Stimulated activated naive CD4-positive, alpha-beta T cell (primary cell): ENCODE data around the gene EPC1.

Experiments
- DNase-seq, 6 experiments: peaks; one replicate each; lab custom pipeline; 2025; lab: John Stamatoyannopoulos, UW

The EPC1 gene

GRCh38 chr10:32337350-32337749 lies 9.6 kb downstream of the EPC1 start:
- DNase-seq, result no peak

GRCh38 chr10:32333849-32334248 lies 13.1 kb downstream of the EPC1 start:
- no peak for DNase-seq

GRCh38 chr10:32332299-32332750 lies 14.6 kb downstream of the EPC1 start:
- DNase-seq, result peak; percentile 48 to 68 (median 55)

GRCh38 chr10:32331606-32332005 lies 15.4 kb downstream of the EPC1 start:
- DNase-seq, result no peak

- DNase-seq, result no peak
Observed at GRCh38 chr10:32330214-32330613, 16.7 kb downstream of the EPC1 start.

GRCh38 chr10:32329061-32329460 lies 17.9 kb downstream of the EPC1 start:
- DNase-seq, result no peak

GRCh38 chr10:32328499-32328898 lies 18.5 kb downstream of the EPC1 start:
- peak in 1 of 6 experiments; percentile 6 for DNase-seq

- DNase-seq, result no peak
Observed at GRCh38 chr10:32327364-32327691, 19.6 kb downstream of the EPC1 start.

GRCh38 chr10:32326680-32327363 lies 20.1 kb downstream of the EPC1 start:
- DNase-seq, result no peak

GRCh38 chr10:32326119-32326518 lies 20.8 kb downstream of the EPC1 start:
- DNase-seq, result no peak

GRCh38 chr10:32323051-32323450 lies 23.9 kb downstream of the EPC1 start:
- DNase-seq, result no peak

- DNase-seq, result no peak
Observed at GRCh38 chr10:32321016-32321631, 25.8 kb downstream of the EPC1 start.

- DNase-seq, result no peak
Observed at GRCh38 chr10:32318476-32318896, 28.5 kb downstream of the EPC1 start.

GRCh38 chr10:32317795-32318357 lies 29.1 kb downstream of the EPC1 start:
- DNase-seq, result peak in 1 of 6 experiments; percentile 17

GRCh38 chr10:32315424-32315823 lies 31.5 kb downstream of the EPC1 start:
- DNase-seq, result no peak

GRCh38 chr10:32314588-32314987 lies 32.4 kb downstream of the EPC1 start:
- DNase-seq, result no peak

- DNase-seq, result no peak
Observed at GRCh38 chr10:32308027-32308603, 38.8 kb downstream of the EPC1 start.

- DNase-seq, result no peak
Observed at GRCh38 chr10:32307609-32308008, 39.3 kb downstream of the EPC1 start.

GRCh38 chr10:32299354-32299980 lies 47.5 kb downstream of the EPC1 start:
- no peak for DNase-seq

- no peak for DNase-seq
Observed at GRCh38 chr10:32298075-32298812, 48.7 kb downstream of the EPC1 start.

GRCh38 chr10:32295027-32295426 lies 51.9 kb downstream of the EPC1 start:
- peak in 1 of 6 experiments; percentile 16 for DNase-seq

GRCh38 chr10:32293581-32293980 lies 53.4 kb downstream of the EPC1 start:
- DNase-seq, result no peak
